HCT116 (cell line): ENCODE measurements around the gene PELO.

ENCODE experiments used
- CEBPB ChIP-seq: IDR thresholded peaks from 2 replicates; pipeline ENCODE4 v1.6.1; 2012; ENCODE audit warnings: low read depth
- EZH2 ChIP-seq: fragments of 200-600 bp; sonication (generic); IDR thresholded peaks from 2 replicates; pipeline ENCODE4 v1.6.1; 2017; ENCODE audit warnings: antibody characterized with exemption, mixed run types
- EZH2phosphoT487 ChIP-seq: fragments of 200-600 bp; IDR thresholded peaks from 2 replicates; pipeline ENCODE4 v1.6.1; 2018; ENCODE audit warnings: antibody characterized with exemption, borderline replicate concordance
- JUND ChIP-seq: IDR thresholded peaks from 2 replicates; pipeline ENCODE4 v1.6.1; 2012
- POLR2A ChIP-seq: IDR thresholded peaks from 2 replicates; pipeline ENCODE4 v1.7.0; 2011; ENCODE audit warnings: borderline replicate concordance; ENCODE audit not compliant: insufficient read depth, insufficient read length; ENCODE audit errors: extremely low read depth
- POLR2AphosphoS5 ChIP-seq: IDR thresholded peaks from 2 replicates; pipeline ENCODE4 v1.6.1; 2011; ENCODE audit warnings: mild to moderate bottlenecking, low read depth, low read length, moderate library complexity
- RAD21 ChIP-seq: IDR thresholded peaks from 2 replicates; pipeline ENCODE4 v1.6.1; 2012; ENCODE audit warnings: low read depth, mild to moderate bottlenecking
- SP1 ChIP-seq: IDR thresholded peaks from 2 replicates; pipeline ENCODE4 v1.6.1; 2012; ENCODE audit warnings: low read depth
- SRF ChIP-seq: IDR thresholded peaks from 2 replicates; pipeline ENCODE4 v1.6.1; 2012; ENCODE audit warnings: low read depth
- TCF7L2 ChIP-seq: IDR thresholded peaks from 2 replicates; pipeline ENCODE4 v1.7.0; 2011; ENCODE audit warnings: borderline replicate concordance, inconsistent platforms; ENCODE audit not compliant: insufficient read depth, insufficient read length; ENCODE audit errors: extremely low read depth
- YY1 ChIP-seq: IDR thresholded peaks from 2 replicates; pipeline ENCODE4 v1.6.1; 2011; ENCODE audit warnings: low read length, low read depth, moderate library complexity, mild to moderate bottlenecking; ENCODE audit not compliant: insufficient replicate concordance; ENCODE audit errors: extremely low read depth
- TF ChIP-seq, protein P1 (sequence below), 3 experiments: fragments of 200-600 bp in 1 of 3; sonication (generic) in 1 of 3; IDR thresholded peaks in 2 of 3; conservative IDR thresholded peaks in 1 of 3; 2 replicates each; pipeline ENCODE4 v1.5.1; 2012 to 2017; ENCODE audit warnings: low read depth in 2 of 3, low read length in 2 of 3, antibody characterized with exemption in 1 of 3, borderline replicate concordance in 1 of 3, control low read depth in 1 of 3, mild to moderate bottlenecking in 1 of 3, mixed read lengths in 1 of 3, mixed run types in 1 of 3, moderate library complexity in 1 of 3; ENCODE audit not compliant: insufficient read depth in 1 of 3
- TF ChIP-seq, protein P2 (sequence below): IDR thresholded peaks from 2 replicates; pipeline ENCODE4 v1.6.1; 2012
- TF ChIP-seq, protein P3 (sequence below): IDR thresholded peaks from 2 replicates; pipeline ENCODE4 v1.6.1; 2012; ENCODE audit warnings: low read depth

DNA sequence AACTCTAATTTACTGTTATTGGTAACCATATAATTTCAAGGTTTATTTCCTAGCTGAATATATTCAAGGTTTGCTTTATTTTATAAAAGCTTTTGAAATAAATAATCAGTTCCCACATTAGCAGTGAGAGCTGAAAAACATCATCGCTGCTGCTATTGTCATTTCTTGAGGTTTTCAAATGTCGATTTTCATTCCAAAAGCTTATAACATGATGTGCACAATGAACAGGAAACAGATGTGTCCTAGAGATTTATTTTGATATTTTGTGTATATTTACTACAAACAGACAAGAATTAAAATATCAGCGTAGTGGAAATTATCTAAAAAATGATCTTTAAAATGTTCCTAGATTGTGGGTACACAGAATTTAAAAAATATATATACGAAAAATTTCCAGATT, 10.5 kb upstream of the PELO start:
- TF ChIP-seq, protein P1, sequence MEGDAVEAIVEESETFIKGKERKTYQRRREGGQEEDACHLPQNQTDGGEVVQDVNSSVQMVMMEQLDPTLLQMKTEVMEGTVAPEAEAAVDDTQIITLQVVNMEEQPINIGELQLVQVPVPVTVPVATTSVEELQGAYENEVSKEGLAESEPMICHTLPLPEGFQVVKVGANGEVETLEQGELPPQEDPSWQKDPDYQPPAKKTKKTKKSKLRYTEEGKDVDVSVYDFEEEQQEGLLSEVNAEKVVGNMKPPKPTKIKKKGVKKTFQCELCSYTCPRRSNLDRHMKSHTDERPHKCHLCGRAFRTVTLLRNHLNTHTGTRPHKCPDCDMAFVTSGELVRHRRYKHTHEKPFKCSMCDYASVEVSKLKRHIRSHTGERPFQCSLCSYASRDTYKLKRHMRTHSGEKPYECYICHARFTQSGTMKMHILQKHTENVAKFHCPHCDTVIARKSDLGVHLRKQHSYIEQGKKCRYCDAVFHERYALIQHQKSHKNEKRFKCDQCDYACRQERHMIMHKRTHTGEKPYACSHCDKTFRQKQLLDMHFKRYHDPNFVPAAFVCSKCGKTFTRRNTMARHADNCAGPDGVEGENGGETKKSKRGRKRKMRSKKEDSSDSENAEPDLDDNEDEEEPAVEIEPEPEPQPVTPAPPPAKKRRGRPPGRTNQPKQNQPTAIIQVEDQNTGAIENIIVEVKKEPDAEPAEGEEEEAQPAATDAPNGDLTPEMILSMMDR (IDR thresholded peaks at IDR 0.05 in 2 of 3, conservative IDR thresholded peaks at IDR 0.05 in 1 of 3; ENCODE audit: borderline replicate concordance in 1 of 3, insufficient read depth in 1 of 3, low read depth in 2 of 3, low read length in 2 of 3), result no peak
- TF ChIP-seq POLR2AphosphoS5 (no peak), EZH2phosphoT487 (no peak), POLR2A (no peak), SRF (no peak), RAD21 (no peak), SP1 (no peak), TCF7L2 (no peak), YY1 (no peak), JUND (no peak), EZH2 (no peak), CEBPB (no peak)
- TF ChIP-seq, protein P2, sequence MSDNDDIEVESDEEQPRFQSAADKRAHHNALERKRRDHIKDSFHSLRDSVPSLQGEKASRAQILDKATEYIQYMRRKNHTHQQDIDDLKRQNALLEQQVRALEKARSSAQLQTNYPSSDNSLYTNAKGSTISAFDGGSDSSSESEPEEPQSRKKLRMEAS, result no peak
- TF ChIP-seq, protein P3, sequence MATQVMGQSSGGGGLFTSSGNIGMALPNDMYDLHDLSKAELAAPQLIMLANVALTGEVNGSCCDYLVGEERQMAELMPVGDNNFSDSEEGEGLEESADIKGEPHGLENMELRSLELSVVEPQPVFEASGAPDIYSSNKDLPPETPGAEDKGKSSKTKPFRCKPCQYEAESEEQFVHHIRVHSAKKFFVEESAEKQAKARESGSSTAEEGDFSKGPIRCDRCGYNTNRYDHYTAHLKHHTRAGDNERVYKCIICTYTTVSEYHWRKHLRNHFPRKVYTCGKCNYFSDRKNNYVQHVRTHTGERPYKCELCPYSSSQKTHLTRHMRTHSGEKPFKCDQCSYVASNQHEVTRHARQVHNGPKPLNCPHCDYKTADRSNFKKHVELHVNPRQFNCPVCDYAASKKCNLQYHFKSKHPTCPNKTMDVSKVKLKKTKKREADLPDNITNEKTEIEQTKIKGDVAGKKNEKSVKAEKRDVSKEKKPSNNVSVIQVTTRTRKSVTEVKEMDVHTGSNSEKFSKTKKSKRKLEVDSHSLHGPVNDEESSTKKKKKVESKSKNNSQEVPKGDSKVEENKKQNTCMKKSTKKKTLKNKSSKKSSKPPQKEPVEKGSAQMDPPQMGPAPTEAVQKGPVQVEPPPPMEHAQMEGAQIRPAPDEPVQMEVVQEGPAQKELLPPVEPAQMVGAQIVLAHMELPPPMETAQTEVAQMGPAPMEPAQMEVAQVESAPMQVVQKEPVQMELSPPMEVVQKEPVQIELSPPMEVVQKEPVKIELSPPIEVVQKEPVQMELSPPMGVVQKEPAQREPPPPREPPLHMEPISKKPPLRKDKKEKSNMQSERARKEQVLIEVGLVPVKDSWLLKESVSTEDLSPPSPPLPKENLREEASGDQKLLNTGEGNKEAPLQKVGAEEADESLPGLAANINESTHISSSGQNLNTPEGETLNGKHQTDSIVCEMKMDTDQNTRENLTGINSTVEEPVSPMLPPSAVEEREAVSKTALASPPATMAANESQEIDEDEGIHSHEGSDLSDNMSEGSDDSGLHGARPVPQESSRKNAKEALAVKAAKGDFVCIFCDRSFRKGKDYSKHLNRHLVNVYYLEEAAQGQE, result no peak
